GM12875 (cell line): ENCODE measurements around the gene PGM1.

Experiments
- H3K4me3 ChIP-seq: one replicate; pipeline ENCODE4 v1.5.1; 2011; ENCODE audit warnings: low read depth, low read length, control low read depth
- TF ChIP-seq, protein P1 (sequence below): IDR thresholded peaks from 2 replicates; pipeline ENCODE4 v1.5.1; 2011; ENCODE audit warnings: low read depth, mild to moderate bottlenecking, control low read depth, inconsistent platforms, low read length, moderate library complexity, borderline replicate concordance; ENCODE audit not compliant: insufficient read depth

PGM1 gene

DNA sequence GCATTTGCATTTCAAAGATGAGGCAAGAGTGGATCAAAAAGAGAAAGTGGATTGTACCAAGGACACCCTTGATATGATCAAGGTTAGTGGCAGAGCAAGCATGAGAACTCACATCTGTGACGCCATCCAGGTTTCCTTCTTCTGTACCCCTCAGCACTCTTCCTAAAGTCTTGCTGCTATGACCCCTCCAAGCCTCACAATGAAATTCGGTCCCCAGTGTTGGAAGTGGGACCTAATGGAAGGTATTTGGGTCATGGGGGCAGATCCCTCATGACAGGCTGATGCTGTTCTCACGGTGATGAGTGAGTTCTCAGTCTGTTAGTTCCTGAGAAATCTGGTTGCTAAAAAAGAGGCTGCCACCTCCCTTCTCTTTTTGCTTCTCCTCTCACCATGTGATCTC is 86.4 kb downstream of the PGM1 start:
- H3K4me3 ChIP-seq: no peak overlapping the region
- TF ChIP-seq, protein P1, sequence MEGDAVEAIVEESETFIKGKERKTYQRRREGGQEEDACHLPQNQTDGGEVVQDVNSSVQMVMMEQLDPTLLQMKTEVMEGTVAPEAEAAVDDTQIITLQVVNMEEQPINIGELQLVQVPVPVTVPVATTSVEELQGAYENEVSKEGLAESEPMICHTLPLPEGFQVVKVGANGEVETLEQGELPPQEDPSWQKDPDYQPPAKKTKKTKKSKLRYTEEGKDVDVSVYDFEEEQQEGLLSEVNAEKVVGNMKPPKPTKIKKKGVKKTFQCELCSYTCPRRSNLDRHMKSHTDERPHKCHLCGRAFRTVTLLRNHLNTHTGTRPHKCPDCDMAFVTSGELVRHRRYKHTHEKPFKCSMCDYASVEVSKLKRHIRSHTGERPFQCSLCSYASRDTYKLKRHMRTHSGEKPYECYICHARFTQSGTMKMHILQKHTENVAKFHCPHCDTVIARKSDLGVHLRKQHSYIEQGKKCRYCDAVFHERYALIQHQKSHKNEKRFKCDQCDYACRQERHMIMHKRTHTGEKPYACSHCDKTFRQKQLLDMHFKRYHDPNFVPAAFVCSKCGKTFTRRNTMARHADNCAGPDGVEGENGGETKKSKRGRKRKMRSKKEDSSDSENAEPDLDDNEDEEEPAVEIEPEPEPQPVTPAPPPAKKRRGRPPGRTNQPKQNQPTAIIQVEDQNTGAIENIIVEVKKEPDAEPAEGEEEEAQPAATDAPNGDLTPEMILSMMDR: no peak

DNA sequence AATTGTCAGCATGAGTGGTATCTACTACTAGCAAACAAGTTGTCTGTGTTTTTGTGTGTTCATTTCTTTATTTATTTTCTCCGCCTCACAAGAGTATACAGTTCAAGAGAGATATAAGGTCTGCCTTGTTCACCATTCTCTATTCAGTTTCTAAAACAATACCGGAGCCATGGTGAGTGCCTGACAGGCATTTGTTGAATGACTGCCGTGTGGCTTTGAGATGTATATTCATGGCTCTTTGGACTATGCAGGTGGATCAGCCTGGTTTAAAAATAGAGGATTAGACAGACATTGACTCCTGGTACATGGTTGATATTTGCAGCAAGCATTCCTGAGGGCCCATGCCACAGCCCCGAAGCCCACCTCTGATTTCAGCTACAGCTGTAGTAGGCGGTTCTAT is 89.7 kb downstream of the PGM1 start:
- H3K4me3 ChIP-seq: no peak overlapping the region
- TF ChIP-seq, protein P1: no peak

DNA sequence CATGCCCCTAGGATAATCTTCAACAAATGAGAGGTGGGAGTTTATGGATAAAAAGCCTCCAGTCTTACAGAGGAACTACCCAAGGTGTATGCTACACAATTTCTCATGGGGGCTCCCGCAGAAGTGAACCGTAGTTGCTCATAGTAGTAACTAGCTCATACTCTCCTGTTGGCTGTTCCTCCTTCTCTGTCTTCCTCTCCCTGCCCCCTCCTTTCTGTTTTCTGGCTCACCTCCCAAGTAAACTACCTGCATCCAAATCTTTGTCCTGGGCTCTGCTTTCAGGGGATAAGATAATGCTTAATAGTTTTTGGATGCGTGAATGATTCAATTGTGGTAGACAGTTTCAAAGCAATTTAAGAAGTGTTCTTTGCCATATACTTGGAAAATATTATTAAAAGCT is 90.5 kb downstream of the PGM1 start:
- TF ChIP-seq, protein P1: no peak
- H3K4me3 ChIP-seq: no peak overlapping the region

DNA sequence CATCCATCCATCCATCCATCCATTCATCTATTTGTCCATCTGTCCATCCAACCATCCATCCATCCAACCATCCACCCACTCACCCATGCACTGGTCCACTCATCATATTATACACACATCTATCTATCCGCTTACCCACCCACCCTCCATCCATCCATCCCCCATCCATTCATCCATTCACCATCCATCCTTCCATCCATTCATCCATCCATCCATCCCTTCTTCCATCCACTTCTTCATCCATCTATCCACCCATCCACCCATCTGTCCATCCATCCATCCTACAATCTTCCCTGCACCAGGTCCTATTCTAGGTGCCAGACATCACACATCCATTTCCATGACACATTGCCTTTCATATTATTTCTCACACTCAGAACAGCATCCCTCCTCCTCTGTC is 93.5 kb downstream of the PGM1 start:
- TF ChIP-seq, protein P1: no peak
- no peak overlapping the region for H3K4me3 ChIP-seq

DNA sequence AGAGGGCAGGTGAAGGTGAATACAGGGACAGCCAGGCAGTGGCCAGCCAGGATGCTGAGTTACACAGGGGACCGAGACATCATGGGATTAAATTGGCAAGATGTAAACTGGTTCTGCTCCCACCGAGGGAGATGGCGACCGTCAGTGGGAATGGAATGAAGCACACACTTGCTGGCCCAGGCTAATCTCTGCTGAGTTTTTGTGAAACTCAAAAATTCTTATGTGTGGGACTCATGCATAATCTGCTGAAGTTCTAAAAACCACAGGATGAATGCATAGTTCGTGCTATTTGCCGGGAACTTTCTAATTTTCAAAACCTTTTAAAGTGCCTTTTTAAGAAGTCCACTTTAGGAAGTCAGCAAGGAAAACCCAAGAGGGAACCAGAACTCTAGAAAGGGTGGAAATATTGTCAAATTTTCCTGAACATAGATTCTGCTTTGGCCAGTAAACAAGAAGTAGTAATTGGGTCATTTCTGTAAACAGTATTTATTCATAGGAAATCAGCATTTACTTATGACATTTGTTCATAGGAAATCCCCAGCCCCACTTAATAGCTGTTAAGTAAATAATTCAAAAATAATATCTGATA is 95.2 kb downstream of the PGM1 start:
- no peak overlapping the region for H3K4me3 ChIP-seq

DNA sequence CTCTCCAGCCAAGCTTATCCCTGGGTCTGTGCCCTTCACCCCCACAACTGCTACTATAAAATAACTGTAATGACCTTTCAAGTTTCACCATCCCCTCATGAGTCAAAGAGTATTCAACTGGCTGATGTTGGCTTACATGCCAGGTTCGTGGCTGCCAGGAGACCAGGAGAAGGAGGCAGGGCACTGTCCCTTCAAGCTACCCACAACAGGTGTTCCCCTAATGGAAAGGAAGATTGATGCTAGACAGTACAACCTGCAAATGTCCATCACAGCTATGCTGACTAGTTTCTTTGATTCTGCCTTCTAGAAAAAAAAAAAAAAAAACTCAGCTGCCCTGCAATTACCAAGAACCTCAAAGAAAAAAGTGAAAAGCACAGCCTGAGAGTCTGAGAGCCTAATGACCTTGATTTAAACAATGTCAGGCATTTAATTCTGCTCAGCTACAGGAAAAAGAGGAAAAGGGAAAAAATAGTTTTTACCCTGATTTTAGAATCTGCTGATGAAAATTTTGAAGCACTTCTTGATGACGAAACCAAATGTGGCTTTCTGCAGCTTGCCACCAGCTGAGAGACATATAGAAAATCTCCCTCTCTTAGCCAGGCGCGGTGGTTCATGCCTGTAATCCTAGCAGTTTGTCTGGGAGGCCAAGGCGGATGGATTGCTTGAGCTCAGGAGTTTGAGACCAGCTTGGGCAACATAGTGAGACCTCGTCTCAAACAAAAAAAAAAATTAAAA is 97.9 kb downstream of the PGM1 start:
- no peak overlapping the region for H3K4me3 ChIP-seq
- TF ChIP-seq, protein P1: no peak

More for the DNA sequence above, 95.2 kb downstream of the PGM1 start:
- TF ChIP-seq, protein P1: no peak
